Measurements from ENCODE around the gene CMTR2. TPM values are rescaled to one million over a fixed set of nuclear protein-coding genes. Genes with fewer than 3 reads are reported as not detected.

Gene CMTR2
- total RNA-seq, 1 experiment from 2014 or later = 13.4 TPM

DNA sequence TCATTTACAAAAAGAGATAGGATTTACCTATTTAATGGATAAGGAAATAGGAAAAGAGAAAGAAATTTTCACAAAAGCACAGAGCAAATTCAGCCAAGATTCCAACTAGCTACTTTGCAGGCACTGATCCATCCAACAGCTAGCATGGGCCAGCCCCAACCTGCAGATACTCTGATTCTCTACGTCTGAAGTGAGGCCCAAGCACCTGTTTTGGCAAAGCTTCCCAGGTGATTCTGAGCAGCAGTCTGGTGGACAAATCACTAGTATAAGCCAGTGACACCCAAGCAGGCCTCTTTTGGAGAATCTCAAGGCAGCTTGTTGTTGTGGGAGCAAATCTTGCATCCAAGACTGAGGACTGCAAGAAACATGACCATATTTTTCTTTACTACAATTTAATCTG, 48.4 kb upstream of the CMTR2 start (continued):
- TF ChIP-seq, protein P1, sequence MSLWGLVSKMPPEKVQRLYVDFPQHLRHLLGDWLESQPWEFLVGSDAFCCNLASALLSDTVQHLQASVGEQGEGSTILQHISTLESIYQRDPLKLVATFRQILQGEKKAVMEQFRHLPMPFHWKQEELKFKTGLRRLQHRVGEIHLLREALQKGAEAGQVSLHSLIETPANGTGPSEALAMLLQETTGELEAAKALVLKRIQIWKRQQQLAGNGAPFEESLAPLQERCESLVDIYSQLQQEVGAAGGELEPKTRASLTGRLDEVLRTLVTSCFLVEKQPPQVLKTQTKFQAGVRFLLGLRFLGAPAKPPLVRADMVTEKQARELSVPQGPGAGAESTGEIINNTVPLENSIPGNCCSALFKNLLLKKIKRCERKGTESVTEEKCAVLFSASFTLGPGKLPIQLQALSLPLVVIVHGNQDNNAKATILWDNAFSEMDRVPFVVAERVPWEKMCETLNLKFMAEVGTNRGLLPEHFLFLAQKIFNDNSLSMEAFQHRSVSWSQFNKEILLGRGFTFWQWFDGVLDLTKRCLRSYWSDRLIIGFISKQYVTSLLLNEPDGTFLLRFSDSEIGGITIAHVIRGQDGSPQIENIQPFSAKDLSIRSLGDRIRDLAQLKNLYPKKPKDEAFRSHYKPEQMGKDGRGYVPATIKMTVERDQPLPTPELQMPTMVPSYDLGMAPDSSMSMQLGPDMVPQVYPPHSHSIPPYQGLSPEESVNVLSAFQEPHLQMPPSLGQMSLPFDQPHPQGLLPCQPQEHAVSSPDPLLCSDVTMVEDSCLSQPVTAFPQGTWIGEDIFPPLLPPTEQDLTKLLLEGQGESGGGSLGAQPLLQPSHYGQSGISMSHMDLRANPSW (CRISPR knock-in tag; conservative IDR thresholded peaks at IDR 0.05; ENCODE audit: low read depth) = no peak
- TF ChIP-seq, protein P2, sequence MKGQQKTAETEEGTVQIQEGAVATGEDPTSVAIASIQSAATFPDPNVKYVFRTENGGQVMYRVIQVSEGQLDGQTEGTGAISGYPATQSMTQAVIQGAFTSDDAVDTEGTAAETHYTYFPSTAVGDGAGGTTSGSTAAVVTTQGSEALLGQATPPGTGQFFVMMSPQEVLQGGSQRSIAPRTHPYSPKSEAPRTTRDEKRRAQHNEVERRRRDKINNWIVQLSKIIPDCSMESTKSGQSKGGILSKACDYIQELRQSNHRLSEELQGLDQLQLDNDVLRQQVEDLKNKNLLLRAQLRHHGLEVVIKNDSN (CRISPR knock-in tag; IDR thresholded peaks at IDR 0.05) = no peak

DNA sequence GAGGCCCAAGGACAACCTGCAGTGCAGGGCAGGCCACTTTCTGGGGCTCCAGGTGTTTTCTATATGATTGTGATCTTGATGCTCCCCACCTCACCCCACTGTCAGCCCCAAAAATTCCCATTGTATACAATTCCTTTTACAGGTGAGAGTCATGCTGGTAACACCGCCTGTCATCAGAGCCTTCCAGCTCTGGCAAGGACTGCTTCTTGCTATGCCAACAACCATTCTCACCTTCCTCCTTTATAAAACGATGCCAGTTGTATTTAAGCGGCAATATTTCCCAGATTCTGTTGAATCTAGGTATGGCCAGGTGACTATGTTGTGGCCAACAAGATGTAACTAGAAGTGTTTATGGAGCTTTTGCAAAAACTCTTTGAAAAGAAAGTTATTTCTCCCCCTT, 38.9 kb upstream of the CMTR2 start:
- H3K4me1 Mint-ChIP-seq = peaks cover 6% of the 10 kb centered on the region; the same call in 1 of the 2 replicates
- no peak overlapping the region for H3K27ac Mint-ChIP-seq
- no peak for TF ChIP-seq ZBTB21 (CRISPR knock-in tag; IDR thresholded peaks at IDR 0.05; ENCODE audit: borderline replicate concordance)
- TF ChIP-seq, protein P3, sequence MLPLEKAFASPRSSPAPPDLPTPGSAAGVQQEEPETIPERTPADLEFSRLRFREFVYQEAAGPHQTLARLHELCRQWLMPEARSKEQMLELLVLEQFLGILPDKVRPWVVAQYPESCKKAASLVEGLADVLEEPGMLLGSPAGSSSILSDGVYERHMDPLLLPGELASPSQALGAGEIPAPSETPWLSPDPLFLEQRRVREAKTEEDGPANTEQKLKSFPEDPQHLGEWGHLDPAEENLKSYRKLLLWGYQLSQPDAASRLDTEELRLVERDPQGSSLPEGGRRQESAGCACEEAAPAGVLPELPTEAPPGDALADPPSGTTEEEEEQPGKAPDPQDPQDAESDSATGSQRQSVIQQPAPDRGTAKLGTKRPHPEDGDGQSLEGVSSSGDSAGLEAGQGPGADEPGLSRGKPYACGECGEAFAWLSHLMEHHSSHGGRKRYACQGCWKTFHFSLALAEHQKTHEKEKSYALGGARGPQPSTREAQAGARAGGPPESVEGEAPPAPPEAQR (CRISPR knock-in tag; IDR thresholded peaks at IDR 0.05) = no peak
- no peak for TF ChIP-seq FOXK1 (CRISPR knock-in tag; IDR thresholded peaks at IDR 0.05)
- no peak for TF ChIP-seq NR2C2 (CRISPR knock-in tag; IDR thresholded peaks at IDR 0.05)
- no peak for TF ChIP-seq ETV6 (CRISPR knock-in tag; IDR thresholded peaks at IDR 0.05)
- no peak for TF ChIP-seq ATF1 (CRISPR knock-in tag; IDR thresholded peaks at IDR 0.05)
- H3K9me3 Mint-ChIP-seq = peaks cover 17% of the 10 kb centered on the region; the same call in 1 of the 2 replicates
- no peaks in the 10 kb centered on the region for H3K36me3 Mint-ChIP-seq
- no peak for DNase-seq (ENCODE audit: low spot score)
- CTCF ChIA-PET = interaction anchor here (5.4 kb wide), 1 partner anchor 17 kb away, joined by 37 read pairs; no protein-coding TSS in a partner anchor
- no peak overlapping the region for H3K4me3 Mint-ChIP-seq
- no peaks in the 10 kb centered on the region for H3K27me3 Mint-ChIP-seq (ENCODE audit: low read depth)
- no peak for ATAC-seq
- POLR2A ChIA-PET = no interaction called here

DNA sequence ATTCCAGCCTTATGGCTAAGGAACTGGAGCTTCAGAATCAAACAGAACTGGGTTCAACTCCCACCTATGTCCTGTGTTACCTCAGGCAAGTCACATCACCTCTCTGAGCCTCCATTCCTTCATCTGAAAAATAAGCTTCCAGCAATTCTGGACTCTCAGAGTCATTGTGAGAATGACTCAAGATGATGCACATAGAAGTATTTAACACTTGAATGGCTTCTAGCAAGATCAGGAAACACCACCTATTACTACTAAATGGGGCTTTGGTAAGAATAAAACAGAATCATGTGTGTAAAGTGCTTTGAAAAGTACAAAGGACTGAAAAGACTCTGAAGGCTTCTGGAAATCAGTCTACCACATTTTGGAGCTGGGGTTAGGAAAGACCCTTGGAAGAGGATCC, 38.5 kb upstream of the CMTR2 start:
- no peak for ATAC-seq
- H3K27me3 Mint-ChIP-seq (ENCODE audit: low read depth) = no peaks in the 10 kb centered on the region
- CTCF ChIA-PET = interaction anchor here (5.4 kb wide), 1 partner anchor 17 kb away, joined by 37 read pairs; no protein-coding TSS in a partner anchor
- POLR2A ChIA-PET = no interaction called here
- H3K4me1 Mint-ChIP-seq = peaks cover 6% of the 10 kb centered on the region; the same call in 1 of the 2 replicates
- no peaks in the 10 kb centered on the region for H3K36me3 Mint-ChIP-seq
- DNase-seq (ENCODE audit: low spot score) = no peak
- H3K4me3 Mint-ChIP-seq = no peak overlapping the region
- H3K27ac Mint-ChIP-seq = no peak overlapping the region
- peaks cover 17% of the 10 kb centered on the region; the same call in 1 of the 2 replicates for H3K9me3 Mint-ChIP-seq
- TF ChIP-seq, protein P4, sequence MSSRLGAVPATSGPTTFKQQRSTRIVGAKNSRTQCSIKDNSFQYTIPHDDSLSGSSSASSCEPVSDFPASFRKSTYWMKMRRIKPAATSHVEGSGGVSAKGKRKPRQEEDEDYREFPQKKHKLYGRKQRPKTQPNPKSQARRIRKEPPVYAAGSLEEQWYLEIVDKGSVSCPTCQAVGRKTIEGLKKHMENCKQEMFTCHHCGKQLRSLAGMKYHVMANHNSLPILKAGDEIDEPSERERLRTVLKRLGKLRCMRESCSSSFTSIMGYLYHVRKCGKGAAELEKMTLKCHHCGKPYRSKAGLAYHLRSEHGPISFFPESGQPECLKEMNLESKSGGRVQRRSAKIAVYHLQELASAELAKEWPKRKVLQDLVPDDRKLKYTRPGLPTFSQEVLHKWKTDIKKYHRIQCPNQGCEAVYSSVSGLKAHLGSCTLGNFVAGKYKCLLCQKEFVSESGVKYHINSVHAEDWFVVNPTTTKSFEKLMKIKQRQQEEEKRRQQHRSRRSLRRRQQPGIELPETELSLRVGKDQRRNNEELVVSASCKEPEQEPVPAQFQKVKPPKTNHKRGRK (CRISPR knock-in tag; IDR thresholded peaks at IDR 0.05; ENCODE audit: borderline replicate concordance) = no peak
- no peak for TF ChIP-seq JAZF1 (CRISPR knock-in tag; IDR thresholded peaks at IDR 0.05)
- no peak for TF ChIP-seq ZNF138 (CRISPR knock-in tag; conservative IDR thresholded peaks at IDR 0.05)
- TF ChIP-seq, protein P5, sequence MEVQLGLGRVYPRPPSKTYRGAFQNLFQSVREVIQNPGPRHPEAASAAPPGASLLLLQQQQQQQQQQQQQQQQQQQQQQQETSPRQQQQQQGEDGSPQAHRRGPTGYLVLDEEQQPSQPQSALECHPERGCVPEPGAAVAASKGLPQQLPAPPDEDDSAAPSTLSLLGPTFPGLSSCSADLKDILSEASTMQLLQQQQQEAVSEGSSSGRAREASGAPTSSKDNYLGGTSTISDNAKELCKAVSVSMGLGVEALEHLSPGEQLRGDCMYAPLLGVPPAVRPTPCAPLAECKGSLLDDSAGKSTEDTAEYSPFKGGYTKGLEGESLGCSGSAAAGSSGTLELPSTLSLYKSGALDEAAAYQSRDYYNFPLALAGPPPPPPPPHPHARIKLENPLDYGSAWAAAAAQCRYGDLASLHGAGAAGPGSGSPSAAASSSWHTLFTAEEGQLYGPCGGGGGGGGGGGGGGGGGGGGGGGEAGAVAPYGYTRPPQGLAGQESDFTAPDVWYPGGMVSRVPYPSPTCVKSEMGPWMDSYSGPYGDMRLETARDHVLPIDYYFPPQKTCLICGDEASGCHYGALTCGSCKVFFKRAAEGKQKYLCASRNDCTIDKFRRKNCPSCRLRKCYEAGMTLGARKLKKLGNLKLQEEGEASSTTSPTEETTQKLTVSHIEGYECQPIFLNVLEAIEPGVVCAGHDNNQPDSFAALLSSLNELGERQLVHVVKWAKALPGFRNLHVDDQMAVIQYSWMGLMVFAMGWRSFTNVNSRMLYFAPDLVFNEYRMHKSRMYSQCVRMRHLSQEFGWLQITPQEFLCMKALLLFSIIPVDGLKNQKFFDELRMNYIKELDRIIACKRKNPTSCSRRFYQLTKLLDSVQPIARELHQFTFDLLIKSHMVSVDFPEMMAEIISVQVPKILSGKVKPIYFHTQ (CRISPR knock-in tag; IDR thresholded peaks at IDR 0.05) = no peak
- no peak for TF ChIP-seq ATF1 (CRISPR knock-in tag; IDR thresholded peaks at IDR 0.05)
- no peak for TF ChIP-seq SMAD4 (CRISPR knock-in tag; IDR thresholded peaks at IDR 0.05)
- TF ChIP-seq SMAD3 (CRISPR knock-in tag; IDR thresholded peaks at IDR 0.05; ENCODE audit: borderline replicate concordance) = no peak
- no peak for TF ChIP-seq OVOL2 (CRISPR knock-in tag; IDR thresholded peaks at IDR 0.05; ENCODE audit: borderline replicate concordance)
- no peak for TF ChIP-seq KAT7 (CRISPR knock-in tag; IDR thresholded peaks at IDR 0.05; ENCODE audit: borderline replicate concordance)
- TF ChIP-seq, protein P6, sequence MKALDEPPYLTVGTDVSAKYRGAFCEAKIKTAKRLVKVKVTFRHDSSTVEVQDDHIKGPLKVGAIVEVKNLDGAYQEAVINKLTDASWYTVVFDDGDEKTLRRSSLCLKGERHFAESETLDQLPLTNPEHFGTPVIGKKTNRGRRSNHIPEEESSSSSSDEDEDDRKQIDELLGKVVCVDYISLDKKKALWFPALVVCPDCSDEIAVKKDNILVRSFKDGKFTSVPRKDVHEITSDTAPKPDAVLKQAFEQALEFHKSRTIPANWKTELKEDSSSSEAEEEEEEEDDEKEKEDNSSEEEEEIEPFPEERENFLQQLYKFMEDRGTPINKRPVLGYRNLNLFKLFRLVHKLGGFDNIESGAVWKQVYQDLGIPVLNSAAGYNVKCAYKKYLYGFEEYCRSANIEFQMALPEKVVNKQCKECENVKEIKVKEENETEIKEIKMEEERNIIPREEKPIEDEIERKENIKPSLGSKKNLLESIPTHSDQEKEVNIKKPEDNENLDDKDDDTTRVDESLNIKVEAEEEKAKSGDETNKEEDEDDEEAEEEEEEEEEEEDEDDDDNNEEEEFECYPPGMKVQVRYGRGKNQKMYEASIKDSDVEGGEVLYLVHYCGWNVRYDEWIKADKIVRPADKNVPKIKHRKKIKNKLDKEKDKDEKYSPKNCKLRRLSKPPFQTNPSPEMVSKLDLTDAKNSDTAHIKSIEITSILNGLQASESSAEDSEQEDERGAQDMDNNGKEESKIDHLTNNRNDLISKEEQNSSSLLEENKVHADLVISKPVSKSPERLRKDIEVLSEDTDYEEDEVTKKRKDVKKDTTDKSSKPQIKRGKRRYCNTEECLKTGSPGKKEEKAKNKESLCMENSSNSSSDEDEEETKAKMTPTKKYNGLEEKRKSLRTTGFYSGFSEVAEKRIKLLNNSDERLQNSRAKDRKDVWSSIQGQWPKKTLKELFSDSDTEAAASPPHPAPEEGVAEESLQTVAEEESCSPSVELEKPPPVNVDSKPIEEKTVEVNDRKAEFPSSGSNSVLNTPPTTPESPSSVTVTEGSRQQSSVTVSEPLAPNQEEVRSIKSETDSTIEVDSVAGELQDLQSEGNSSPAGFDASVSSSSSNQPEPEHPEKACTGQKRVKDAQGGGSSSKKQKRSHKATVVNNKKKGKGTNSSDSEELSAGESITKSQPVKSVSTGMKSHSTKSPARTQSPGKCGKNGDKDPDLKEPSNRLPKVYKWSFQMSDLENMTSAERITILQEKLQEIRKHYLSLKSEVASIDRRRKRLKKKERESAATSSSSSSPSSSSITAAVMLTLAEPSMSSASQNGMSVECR (CRISPR knock-in tag; IDR thresholded peaks at IDR 0.05; ENCODE audit: borderline replicate concordance) = no peak
- TF ChIP-seq, protein P7, sequence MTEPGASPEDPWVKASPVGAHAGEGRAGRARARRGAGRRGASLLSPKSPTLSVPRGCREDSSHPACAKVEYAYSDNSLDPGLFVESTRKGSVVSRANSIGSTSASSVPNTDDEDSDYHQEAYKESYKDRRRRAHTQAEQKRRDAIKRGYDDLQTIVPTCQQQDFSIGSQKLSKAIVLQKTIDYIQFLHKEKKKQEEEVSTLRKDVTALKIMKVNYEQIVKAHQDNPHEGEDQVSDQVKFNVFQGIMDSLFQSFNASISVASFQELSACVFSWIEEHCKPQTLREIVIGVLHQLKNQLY (CRISPR knock-in tag; IDR thresholded peaks at IDR 0.05) = no peak

Measured in WTC11 (cell line).